ENCODE measurements around the gene ANK3.

DNA sequence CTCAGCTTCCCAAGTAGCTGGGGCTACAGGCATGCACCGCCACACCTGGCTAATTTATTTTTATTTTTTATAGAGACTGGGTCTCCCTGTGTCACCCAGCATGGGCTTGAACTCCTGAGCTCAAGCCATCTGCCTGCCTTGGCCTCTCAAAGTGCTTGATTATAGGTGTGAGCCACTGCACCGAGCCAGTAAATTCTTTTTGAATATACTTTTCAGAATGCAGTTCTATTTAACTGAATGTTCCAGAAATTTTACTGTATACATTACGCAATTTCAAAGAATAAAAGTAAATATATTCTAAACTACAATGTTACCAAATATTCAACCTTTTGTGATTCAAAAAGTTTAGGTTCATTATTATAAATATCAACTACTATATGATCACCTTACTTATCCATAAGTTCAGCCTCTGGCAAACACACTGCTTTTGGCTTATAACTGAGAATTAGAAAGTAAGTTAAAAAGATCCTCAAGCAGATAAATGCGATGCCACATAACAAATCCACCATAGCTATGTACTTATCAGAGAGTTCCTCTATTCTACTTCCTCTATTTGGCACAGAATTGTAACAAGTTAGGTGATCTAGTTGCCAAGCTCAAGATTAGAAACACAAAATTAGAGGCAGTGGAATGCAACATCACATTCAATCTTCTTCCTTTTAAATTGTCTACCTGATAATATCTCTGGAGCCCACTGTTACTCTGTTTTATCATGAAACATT lies 118.2 kb downstream of the ANK3 start:
- TF ChIP-seq, protein P1, sequence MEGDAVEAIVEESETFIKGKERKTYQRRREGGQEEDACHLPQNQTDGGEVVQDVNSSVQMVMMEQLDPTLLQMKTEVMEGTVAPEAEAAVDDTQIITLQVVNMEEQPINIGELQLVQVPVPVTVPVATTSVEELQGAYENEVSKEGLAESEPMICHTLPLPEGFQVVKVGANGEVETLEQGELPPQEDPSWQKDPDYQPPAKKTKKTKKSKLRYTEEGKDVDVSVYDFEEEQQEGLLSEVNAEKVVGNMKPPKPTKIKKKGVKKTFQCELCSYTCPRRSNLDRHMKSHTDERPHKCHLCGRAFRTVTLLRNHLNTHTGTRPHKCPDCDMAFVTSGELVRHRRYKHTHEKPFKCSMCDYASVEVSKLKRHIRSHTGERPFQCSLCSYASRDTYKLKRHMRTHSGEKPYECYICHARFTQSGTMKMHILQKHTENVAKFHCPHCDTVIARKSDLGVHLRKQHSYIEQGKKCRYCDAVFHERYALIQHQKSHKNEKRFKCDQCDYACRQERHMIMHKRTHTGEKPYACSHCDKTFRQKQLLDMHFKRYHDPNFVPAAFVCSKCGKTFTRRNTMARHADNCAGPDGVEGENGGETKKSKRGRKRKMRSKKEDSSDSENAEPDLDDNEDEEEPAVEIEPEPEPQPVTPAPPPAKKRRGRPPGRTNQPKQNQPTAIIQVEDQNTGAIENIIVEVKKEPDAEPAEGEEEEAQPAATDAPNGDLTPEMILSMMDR (IDR thresholded peaks at IDR 0.05) = no peak
- no peak for TF ChIP-seq POLR2A (IDR thresholded peaks at IDR 0.05)

All from tibial nerve (tissue), 3 donors.